NCI-H446 (cell line): ENCODE results near the gene IFIT3.
"Not testable (repeated sequence)": the region's sequence is repeated elsewhere in the genome, so short reads cannot be mapped to it uniquely, and the experiment has no call there.

Experiments
- DNase-seq, 2 experiments: peaks; one replicate each; lab custom pipeline; 2025; lab: John Stamatoyannopoulos, UW

Gene IFIT3

DNA sequence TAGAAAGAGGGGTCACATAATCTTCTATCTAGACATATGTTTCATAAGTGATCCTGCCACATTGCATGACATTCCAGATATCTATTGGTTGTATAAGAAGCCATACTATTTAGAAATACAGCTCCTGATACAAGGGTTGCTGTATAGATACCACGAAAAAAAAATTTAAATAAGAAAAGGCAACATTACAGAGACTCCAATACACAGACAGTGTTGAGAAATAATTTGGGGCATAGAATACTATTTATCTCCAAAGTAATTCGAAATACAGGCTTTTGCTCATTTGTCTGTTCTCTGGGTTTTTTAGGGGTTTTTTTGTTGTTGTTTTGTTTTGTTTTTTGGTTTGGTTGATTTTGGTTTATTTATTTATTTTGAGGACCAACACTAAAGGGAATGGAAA lies 23.4 kb upstream of the IFIT3 start:
- no peak for DNase-seq

DNA sequence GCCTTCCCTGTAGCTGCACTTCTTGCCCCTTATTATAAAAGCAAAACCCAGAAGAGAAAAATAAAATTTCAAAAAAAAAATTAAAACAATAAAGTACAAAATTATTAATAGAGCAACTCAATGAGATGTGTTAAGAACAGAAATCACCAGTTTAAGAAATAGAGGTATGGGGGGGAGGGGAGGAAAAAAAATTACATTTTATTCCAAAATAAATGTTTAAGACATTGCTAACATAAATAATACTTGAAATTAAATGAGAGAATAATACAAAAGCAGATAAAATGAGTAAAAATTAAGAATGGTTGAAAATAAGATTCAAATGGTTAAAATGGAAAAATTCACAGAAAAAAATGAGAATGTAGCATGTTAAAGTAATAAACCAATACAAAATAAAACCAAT lies 22.9 kb upstream of the IFIT3 start:
- no peak for DNase-seq

DNA sequence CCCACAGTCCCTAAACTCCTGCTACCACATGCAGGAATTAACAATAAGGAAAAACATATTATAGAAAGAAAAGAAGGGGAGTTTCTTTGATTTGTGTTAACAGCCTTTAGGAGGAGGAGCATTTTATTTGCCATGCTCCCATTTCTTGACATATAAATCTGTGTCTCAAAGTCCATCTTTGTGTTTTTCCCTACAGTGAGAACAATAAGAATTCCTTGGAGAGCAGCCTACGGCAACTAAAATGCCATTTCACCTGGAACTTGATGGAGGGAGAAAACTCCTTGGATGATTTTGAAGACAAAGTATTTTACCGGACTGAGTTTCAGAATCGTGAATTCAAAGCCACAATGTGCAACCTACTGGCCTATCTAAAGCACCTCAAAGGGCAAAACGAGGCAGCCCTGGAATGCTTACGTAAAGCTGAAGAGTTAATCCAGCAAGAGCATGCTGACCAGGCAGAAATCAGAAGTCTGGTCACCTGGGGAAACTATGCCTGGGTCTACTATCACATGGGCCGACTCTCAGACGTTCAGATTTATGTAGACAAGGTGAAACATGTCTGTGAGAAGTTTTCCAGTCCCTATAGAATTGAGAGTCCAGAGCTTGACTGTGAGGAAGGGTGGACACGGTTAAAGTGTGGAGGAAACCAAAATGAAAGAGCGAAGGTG lies 21.9 kb upstream of the IFIT3 start:
- no peak for DNase-seq

DNA sequence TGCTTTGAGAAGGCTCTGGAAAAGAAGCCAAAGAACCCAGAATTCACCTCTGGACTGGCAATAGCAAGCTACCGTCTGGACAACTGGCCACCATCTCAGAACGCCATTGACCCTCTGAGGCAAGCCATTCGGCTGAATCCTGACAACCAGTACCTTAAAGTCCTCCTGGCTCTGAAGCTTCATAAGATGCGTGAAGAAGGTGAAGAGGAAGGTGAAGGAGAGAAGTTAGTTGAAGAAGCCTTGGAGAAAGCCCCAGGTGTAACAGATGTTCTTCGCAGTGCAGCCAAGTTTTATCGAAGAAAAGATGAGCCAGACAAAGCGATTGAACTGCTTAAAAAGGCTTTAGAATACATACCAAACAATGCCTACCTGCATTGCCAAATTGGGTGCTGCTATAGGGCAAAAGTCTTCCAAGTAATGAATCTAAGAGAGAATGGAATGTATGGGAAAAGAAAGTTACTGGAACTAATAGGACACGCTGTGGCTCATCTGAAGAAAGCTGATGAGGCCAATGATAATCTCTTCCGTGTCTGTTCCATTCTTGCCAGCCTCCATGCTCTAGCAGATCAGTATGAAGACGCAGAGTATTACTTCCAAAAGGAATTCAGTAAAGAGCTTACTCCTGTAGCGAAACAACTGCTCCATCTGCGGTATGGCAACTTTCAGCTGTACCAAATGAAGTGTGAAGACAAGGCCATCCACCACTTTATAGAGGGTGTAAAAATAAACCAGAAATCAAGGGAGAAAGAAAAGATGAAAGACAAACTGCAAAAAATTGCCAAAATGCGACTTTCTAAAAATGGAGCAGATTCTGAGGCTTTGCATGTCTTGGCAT lies 21.1 kb upstream of the IFIT3 start:
- DNase-seq = no peak

DNA sequence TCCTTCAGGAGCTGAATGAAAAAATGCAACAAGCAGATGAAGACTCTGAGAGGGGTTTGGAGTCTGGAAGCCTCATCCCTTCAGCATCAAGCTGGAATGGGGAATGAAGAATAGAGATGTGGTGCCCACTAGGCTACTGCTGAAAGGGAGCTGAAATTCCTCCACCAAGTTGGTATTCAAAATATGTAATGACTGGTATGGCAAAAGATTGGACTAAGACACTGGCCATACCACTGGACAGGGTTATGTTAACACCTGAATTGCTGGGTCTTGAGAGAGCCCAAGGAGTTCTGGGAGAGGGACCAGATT lies 20.6 kb upstream of the IFIT3 start:
- no peak for DNase-seq

DNA sequence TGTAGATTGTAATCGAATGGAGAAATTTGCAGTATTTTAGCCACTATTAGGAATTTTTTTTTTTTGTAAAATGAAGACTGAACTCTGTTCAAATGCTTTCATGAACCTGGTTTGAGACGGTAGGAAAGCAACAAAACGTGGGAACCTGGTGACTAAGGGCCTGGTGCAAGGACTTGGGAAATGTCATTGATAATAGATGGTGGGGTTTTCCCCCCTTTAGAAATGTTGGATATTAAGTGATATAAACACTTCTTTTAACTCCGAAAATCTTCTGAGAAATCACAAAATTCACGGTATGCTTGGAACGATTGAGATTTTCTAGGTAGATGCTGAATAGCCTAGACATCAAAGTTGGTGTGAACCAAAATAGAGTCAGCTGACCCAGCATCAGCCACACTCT lies 19.5 kb upstream of the IFIT3 start:
- no peak for DNase-seq

DNA sequence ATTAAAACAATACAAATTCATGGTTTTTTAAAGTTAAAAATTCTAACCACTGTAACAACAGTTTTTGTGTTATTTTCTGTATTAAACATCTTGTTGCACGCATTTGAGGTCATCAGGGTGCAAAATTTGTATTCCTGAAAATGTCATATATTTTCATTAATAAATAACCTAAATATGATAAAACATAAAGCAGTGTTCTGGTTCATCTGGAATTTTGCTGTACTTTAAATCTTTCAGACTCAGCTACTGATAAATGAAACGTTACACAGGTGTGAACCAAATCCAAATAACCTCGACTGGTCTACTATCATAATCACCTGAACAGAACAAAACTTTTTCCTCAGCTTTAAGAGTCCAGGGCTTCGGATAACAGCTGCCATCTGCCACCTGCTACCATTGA lies 19.1 kb upstream of the IFIT3 start:
- no peak for DNase-seq

DNA sequence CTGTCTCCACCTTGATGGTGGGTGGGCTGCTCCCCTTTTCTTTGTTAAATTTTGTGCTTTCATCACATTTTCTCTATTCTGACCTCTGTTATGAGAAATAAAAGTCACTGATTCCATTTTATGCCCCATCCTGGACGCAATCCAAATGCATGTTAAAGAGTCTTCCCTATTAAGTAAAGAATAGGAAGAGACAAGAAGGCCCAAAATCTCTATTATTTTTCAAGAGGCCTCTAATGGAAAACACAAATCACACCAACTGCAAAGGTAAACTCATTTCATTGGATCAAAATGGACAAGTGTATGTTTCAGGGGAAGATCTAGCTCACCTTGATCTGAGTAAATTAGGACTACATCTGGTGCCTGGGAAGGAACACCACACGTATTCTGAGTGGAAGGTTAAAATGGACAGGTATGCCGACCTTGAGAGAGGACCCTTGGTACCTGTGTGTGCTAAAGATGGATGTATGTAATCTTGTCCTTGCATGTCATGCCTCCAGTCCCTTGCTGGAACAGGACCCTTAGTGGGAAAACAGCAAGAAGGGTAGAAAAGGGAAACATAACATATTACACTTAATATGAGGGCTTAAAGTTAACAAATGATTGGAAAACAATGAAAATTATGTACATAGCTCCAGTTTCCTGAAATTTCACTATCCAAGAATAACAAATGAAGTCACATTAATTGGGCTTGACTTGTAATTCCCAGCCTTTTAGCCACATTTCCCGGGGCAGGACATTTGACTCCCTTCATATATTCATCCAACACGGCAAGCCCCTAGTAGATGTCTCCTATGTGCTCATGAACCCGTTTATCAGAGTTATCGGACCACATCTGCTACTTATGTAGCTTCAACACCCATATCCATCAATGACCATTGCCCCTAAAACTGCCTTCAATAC lies 18.4 kb upstream of the IFIT3 start:
- DNase-seq = no peak

DNA sequence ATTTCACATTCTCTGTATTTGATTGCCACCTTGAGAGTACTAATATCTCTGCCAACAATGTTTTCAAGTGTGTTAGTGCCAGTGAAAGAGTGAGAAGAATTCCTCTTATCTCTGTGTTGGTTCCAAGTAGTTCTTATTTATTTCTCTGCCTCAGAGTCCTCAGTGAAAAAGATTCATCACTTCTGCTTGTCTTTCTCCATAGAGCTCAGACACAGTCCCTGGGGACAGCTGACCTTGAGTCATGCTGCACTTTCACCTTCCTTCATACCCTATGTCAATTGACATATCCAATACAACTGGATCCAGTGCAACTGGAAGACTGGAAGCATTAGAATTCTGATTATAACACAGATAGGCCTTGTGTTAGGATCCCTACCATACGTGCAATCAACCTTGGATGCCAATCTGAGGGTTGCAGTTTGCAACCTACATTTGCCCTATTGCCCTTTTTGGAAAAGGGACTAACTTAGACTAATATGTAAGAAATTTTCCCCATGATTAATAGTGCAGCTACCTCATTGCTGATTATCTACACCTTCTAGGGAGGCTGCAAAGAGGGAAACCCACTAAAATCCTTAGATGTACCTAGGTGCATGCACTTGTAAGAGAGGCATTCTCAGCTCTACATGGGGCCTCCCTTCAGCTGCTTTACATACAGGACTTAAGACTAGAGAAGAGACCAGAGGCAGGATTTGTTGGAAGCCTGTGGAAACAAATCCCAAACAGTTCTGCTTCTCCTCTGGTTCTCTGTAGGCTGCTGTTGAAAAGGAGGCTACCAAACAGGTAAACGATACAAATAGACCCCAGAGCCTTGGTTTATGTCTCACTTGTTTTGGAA lies 17.5 kb upstream of the IFIT3 start:
- DNase-seq = no peak

DNA sequence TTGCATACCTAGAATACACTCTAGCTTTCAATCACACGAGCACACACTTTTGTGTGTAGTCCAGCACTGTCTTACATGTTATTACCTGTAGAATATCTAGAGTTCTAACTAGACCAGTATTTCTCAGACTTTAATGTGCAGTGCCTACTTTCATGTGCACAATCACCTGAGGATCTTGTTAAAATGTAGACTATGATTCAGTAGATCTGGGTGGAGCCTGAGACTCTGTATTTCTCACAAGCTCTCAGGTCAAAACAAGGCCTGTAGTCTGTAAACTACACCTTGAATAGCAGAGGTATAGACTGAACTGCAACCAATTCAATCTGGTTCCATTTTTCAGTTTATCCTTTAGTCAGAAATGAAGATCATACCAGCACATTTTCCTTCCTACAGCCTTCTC lies 14.8 kb upstream of the IFIT3 start:
- DNase-seq = no peak

DNA sequence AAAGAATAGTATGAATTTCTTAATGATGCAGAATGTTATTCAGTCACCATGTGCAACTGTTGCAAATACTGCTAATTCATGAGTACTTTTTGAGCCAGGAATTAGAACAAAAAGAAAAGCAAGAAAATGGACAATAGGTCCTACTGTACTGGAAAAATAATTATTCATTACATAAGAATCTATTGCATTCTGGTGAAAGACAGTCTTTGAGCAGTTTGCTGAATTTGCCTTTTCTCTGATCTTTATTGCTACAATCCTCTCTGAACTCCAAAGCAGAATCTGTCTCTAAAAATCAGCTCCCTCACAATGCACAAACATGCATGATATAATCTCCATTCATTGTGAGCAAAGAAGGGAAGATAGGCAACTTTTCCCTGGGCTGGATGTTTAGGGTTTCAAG lies 13.1 kb upstream of the IFIT3 start:
- no peak for DNase-seq

DNA sequence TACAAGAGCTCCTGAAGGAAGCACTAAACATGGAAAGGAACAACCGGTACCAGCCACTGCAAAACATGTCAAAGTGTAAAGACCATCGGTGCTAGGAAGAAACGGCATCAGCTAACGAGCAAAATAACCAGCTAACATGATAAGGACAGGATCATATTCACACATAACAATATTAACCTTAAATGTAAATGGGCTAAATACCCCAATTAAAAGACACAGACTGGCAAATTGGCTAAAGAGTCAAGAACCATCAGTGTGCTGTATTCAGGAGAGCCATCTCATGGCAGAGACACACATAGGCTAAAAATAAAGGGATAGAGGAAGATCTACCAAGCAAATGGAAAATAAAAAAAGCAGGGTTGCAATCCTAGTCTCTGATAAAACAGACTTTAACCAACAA lies 9.8 kb upstream of the IFIT3 start:
- not testable (repeated sequence) for DNase-seq

DNA sequence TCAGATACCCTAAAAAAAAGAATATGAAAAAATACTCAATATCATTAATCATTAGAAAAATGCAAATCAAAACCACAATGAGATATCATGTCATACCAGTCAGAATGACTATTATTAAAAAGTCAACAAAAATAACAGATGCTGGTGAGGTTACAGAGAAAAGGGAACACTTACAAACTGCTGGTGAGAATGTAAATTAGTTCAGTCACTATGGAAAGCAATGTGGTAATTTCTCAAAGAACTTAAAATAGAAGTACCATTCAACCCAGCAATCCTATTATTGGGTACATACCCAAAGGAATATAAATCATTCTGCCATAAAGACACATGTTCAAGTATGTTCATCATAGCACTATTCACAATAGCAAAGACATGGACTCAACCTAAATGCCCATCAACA lies 2.7 kb upstream of the IFIT3 start:
- not testable (repeated sequence) for DNase-seq

DNA sequence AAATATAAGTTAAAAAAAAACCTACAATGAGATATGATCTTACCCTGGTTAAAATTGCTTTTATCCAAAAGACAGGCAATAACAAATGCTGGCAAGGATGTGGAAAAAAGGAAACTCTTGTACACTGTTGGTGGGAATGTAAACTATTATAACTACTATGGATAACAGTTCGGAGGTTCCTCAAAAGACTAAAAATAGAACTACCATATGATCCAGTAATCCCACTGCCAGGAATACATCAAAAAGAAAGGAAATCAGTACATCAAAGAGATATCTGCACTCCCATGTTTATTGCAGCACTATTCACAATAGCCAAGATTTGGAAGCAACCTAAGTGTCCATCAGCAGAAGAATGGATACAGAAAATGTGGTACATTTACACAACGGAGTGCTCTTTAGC lies 1.9 kb upstream of the IFIT3 start:
- DNase-seq = not testable (repeated sequence)

DNA sequence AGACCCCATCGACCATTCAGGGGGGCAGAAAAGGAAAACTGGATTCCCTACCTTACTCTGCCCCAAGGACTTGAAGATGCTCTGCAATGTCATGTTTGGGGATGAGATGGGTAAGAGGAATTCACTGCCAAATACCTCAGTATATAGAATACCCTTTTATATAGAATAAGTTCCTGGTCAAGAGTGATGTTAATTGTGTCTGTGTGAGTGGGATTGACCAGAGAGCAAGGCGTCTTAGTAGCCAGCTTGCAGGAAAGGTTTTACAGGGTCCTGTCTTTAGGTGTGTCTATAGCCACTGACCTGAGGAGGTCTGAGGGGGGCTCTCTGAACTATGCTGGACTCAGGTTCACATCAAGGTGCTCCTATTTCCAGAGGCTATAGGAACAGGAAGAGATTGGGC lies 1.4 kb downstream of the IFIT3 start:
- DNase-seq = no peak

DNA sequence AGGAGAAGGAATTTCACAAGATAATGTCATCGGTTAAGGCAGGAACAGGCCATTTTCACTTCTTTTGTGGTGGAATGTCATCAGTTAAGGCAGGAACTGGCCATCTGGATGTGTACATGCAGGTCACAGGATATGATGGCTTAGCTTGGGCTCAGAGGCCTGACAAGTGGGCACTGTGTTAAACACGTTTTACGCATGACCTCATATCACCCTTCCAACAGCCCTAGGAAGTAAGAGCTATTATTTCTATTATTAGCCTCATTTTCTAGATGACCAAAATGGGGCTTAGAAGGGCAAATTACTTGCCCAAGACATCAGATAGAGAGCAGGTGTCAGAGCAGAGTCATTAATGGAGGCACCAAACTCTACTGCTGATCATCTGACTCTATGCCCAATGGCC lies 2.2 kb downstream of the IFIT3 start:
- not testable (repeated sequence) for DNase-seq

DNA sequence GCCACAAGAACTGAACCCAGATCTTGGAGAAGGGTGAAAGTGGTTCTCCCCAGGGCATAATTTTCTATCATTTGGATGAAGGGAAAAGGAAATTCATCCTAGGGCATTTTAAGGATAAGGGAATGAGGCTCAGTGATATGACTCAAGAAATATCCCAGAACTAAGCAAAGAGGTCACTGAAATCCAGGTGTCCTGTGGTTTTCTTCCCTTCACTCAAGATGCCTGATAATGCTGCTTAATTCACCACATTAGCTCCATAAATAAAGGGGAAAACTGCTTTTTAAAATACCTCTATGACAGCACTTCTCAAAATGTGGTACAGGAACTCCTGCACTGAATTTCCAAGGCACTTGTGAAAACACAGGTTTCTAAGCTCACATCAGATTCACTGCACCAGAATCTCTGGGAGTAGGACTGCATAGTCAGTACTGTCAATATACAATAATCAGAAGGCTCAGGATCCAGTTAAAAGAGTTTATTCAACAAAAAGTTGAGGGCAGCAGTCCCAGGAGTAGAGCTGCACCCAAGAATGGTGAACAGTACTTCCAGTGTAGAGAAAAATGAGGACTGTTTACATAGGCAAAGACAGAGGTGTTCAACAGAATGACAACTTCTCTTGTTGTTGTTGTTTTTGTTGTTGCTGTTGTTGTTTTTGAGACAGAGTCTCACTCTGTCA lies 2.9 kb downstream of the IFIT3 start:
- no peak for DNase-seq

DNA sequence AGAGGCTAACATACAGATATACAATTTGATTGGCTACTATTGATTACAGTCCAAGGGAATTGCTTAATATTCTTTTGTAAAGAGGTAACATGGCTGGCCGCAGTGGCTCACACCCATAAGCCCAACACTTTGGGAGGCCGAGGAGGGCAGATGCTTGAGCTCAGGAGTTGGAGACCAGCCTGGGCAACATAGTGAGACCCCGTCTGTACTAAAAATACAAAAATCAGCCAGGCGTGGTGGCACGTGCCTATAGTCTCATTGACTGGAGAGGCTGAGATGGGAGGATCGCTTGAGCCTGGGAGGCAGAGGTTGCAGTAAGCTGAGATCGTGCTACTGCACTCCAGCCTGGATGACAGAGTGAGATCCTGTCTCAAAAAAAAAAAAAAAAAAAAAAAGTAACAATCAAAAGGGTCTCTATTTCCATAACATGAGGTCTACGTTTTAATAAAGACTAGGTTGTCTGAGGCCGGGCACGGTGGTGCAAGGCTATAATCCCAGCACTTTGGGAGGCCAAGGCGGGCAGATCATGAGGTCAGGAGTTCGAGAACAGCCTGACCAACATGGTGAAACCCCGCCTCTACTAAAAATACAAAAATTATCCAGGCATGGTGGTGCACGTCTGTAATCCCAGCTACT lies 3.8 kb downstream of the IFIT3 start:
- not testable (repeated sequence) for DNase-seq

DNA sequence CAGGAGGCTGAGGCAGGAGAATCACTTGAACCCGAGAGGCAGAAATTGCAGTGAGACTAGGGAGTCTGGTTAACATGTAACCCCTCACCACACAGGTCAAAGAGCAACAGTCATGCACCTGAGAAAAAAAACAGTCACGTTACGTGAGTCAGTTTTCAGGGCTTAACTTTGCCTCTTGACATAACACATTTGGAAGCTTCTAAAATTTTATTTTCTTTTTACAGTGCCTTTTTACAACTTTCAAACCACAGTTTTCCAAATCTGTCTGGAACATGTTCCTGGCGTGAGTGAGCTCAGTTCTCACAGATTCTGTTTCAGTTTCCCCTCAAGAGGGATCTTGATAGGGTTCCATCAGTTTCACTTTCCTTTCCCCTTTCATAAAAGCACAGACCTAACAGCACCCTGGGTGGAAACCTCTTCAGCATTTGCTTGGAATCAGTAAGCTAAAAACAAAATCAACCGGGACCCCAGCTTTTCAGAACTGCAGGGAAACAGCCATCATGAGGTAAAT lies 4.4 kb downstream of the IFIT3 start:
- DNase-seq = no peak

DNA sequence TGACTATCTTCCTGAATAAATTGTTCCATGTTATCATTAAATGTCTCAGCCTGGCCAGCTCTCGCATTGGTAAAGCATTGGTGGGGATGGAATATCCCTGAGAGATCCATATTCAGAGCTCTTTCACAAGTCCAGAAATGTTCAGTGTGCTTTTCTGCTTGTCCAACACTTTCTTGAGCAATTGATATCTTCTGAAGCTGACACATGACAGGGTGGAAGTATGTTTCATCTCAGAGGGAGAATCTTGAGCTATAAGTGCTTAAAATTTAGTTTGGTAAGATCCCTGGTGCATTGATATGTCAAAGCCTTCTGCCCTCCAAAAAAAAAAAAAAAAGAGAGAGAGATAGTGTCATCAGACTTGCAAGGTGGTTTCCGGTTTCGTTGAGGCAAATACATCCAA lies 7.4 kb downstream of the IFIT3 start:
- DNase-seq = no peak

DNA sequence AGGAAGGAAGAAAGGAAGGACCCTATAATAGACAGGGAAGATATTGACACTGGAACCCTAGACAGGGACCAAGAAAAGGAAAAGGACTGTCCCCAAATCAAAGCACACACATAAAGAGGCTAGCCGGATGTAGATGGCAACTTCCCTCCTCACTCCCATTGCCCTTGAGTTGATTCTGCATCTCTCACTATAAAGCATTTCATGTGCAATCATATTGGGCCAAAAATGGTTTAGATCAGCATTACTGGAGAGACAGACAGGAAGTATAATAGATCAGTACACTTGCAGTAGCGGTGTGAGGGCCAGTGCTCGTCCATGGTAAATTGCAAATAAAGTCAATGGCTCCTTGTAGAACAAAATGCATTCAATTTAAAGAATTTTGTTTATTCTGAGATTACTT lies 8.4 kb downstream of the IFIT3 start:
- no peak for DNase-seq
